HG03521 (cell line): Measurements from ENCODE around the gene TUBA1C.
"Not testable (repeated sequence)": the region's sequence is repeated elsewhere in the genome, so short reads cannot be mapped to it uniquely, and the experiment has no call there.

ENCODE experiments used
- ATAC-seq: cut with Tn5 transposase; IDR thresholded peaks from one replicate; pipeline ENCODE4 v1.9.1; 2021; ENCODE audit warnings: mild to moderate bottlenecking, moderate library complexity; ENCODE audit not compliant: unreplicated experiment

TUBA1C gene

DNA sequence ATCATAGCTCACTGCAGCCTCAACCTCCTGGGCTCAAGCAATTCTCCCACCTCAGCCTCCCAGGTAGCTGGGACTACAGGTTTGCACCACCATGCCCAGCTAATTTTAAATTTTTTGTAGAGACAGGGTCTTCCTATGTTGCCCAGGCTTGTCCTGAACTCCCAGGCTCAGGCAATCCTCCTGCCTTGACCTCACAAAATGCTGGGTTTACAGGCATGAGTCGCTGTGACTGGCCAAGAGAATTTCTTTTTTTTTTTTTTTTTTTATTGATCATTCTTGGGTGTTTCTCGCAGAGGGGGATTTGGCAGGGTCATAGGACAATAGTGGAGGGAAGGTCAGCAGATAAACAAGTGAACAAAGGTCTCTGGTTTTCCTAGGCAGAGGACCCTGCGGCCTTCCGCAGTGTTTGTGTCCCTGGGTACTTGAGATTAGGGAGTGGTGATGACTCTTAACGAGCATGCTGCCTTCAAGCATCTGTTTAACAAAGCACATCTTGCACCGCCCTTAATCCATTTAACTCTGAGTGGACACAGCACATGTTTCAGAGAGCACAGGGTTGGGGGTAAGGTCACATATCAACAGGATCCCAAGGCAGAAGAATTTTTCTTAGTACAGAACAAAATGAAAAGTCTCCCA, 18.0 kb downstream of the TUBA1C start:
- not testable (repeated sequence) for ATAC-seq

DNA sequence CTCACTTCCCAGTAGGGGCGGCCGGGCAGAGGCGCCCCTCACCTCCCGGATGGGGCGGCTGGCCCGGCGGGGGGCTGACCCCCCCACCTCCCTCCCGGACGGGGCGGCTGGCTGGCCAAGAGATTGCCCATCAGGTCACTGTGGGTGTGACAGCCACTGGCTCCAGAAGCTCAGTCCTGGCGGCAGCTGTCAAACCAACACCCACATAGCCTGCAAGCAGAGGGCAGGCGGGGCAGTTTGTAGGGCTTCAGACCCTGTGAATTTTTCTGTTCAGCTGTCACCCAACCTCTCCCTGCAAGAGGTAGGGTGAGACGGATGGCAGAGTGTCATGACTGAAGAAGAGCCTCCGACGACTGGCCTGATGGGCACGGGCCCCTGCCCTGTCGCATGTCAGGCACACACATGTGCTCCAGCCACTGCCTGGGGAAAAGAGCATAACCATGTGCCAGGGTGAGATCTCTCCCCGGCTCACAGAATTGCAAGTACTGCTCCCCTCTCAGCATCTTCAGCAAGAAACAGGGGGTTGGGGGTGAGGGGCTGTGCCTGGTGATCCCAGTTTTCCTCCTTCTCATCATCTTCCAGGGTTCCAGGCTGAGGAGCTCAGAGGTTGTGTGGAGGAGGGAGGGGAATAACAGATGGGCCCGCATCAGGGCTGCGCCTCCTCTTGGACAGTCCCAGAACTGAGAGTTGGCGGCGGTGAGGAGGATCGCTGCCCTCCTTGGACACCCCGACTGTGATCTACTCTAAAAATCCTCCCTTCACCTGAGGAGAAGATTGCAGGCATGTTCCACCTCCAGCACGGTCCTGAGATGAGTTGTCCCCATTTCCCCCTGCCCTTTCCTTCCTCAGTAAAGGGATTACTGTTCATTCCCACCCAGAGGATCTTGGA, 18.9 kb downstream of the TUBA1C start:
- no peak for ATAC-seq

DNA sequence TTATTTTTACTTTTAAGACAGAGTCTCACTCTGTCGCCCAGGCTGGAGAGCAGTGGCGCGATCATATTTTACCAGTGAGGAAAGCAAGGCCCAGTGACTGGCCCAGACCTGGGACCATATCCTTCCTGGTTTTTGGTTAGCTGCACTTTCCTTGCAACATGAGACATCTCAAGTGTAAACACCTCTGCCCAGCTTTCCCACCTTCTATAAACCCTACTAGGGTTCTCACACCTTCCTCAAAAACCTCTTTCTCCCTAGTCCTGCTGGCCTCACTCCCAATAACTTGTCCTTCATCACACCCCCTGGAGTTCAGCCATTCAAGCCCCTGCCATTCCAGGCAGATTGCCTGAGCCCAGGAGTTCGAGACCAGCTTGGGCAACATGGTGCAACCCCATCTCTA, 19.8 kb downstream of the TUBA1C start:
- ATAC-seq = no peak

DNA sequence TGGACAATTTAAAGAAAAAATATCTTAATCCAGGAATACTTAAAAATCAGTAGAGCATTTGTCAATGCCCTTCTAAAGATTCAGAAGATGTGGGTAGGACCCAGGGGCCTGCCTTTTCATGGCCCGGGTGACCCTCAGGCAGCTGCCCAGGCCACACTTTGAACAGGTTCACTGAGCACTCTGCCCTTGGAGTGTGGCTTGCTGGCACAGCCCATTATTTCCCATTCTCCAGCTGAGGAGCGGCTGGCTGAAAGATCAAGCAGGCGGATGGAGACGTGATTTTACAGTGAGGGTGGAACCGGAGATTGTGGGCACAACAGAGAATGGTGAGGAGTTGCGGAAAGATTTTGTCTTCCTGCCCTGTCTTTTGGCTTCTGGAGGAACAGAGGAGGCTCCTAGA, 23.0 kb downstream of the TUBA1C start:
- ATAC-seq = no peak

DNA sequence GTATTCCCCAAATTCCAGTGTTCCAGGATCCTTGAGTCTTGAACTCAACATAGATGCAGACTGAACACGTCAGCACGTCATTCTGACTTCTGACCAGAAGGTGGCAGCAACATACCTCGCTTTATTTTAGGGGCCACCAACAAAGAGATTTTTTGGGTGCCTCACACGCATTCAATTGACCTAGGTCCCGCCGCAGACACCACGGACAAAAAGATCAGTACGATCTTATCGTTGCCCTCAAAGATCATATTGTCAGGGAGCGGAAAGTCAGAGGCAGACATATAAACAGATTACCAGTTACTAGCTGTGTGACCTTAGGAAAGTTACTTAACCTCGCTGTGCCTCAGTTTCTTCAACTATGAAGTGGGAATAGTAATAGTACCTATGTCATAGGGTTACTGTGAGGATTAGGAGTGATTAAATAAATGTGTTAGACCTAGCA, 23.6 kb downstream of the TUBA1C start:
- no peak for ATAC-seq

DNA sequence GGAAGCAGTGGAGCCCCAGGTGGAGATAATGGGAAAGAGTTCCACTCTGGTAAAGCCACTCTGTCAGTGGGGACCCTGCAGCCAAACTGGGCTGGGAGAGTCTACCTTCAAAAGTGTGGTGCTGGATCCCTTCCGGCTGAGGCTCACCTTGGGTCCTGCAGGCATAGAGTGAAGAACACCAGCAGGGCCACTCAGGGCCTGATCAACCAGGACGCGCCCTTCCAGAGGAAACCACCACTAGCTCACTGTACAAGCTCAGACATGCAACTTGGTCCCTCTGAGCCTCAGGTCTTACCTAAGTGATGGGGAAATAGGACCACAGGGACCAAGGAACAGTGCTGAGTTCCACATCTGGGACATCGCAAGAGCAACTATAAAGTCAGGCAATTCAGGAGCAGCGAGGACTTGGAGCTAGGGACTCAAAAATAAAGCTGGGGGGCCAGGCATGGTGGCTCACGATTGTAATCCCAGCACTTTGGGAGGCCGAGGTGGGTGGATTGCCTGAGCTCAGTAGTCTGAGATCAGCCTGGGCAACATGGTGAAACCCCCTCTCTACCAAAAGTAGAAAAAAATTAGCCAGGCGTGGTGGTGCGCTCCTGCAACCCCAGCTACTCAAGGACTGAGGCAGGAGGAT, 24.2 kb downstream of the TUBA1C start:
- no peak for ATAC-seq

DNA sequence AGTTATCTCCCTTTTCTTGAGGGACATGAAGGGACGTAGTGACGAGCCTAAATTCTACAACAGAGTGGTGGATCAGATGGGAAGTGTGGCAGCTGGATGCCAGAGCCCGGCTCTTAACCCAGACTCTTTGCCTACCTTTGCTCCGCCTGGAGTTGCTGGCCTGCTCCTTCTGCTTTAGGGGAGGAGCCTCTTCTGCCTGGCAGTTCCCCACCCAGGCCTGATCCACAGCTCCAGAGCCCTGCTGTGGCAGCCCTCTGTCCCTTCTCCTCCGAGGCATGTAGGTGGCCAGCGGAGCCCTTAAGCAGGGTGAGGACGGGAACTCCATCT, 27.8 kb downstream of the TUBA1C start:
- no peak for ATAC-seq

DNA sequence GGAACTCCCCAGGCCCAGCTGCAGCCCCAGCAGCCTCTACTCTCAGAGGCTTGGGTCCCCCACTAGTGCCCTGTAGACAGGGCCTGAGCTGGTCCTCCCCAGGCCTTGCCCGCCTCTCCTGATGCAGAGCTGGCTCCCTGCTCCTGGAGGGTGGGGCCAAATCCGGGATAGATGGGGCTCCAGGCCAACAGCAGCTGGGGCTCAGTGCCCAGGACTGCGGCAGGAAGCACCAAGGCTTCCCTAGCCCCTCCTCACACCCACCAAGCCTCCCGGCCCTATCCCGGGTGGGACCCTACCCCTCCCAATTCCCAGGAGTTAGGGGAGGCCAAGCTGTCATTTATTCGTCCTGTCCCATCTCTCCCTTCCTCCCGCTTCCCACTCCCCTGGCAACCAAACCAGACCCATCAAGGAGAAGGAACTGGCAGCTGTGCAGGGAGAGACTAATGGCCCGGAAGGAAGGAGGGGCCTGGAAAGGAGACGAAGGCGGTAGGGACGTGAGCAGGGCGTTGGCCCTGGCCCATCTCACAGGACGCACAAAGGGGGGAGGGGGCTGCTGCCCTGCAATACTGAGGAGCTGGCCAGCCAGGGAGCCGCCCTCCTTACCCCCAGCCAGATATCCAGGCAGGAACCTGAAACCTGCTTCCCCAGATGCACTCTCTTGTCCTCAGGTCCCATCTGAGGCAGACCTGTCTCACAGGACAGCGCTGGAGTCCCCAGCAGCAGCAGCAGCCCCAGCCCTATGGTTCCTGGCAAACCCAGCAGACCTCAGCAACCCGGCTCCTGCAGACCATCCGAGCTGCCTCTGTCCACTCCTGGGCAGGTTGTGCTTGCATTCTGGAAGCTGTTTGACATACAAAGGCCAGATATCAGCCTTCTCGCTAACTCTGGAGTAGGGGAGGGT, 28.4 kb downstream of the TUBA1C start:
- ATAC-seq = no peak

DNA sequence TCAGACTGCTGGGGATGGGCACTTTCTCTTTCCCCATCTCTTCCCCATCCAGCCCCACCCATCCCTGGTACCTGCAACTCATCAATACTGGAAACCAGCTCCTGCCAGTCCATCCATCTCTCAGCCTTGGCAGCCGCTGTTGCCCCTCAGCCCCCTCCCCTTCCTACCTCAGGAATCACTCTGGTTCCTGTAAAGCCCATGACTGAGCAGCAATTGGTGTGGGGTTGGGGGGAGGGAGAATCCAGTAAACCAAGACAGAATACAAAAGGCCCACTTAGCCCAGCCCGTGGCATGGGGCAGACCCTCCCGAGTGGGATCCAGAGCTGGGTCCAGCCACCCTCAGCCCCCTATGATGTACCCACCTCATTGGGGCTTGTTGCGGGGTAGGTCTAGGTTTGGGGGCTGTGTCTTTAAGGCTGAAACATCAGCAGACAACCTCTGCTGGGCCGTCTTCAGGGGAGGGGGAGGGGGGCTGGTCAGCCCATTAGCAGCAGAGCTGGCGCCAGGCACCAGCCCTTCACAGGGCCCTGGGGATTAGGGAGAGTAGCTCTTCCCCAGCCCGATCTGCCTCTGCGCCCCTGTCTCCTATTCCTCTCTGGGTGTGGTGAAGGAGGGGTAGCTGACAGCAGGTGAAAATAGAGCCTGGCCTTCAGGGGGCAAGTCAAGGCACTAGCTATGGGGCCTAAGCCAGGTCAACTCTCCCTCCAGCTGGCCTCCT, 29.4 kb downstream of the TUBA1C start:
- no peak for ATAC-seq

DNA sequence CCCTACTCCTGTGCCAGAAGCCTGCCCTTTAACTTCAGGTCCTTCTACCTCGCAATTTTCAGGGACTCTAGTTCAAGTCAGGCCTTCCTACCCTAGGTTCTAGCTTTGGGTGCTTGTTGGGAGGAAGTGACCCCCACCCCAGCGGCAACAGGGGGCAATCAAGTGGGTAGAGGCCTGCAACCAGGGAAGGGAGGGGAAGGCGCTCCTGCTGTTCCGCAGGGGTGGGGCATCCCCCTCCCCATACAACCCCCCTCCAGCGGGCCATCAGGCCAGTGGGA, 29.9 kb downstream of the TUBA1C start:
- ATAC-seq = no peak

DNA sequence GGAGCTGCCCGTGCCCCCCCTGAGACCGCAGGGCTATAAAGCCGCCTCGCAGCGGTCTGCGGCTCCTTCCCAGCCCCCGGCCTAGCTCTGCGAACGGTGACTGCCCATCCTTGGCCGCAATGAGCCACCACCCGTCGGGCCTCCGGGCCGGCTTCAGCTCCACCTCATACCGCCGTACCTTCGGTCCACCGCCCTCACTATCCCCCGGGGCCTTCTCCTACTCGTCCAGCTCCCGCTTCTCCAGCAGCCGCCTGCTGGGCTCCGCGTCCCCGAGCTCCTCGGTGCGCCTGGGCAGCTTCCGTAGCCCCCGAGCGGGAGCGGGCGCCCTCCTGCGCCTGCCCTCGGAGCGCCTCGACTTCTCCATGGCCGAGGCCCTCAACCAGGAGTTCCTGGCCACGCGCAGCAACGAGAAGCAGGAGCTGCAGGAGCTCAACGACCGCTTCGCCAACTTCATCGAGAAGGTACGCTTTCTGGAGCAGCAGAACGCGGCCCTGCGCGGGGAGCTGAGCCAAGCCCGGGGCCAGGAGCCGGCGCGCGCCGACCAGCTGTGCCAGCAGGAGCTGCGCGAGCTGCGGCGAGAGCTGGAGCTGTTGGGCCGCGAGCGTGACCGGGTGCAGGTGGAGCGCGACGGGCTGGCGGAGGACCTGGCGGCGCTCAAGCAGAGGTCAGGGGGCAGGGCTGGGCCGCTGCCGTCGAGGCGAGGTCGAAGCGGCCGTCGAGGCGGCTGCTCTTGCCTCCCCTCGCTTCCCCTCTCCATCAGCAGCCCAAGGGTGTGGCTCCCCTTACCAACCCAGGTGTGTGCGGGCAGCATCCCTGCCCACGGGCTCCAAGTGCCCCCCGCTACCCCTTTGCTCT, 30.4 kb downstream of the TUBA1C start, which contains the start of gene PRPH:
Gene PRPH (plus strand): TSS at position 66 of the 855 bp plus-strand sequence. CDS start 54 bp downstream, at position 120.
- no peak for ATAC-seq

DNA sequence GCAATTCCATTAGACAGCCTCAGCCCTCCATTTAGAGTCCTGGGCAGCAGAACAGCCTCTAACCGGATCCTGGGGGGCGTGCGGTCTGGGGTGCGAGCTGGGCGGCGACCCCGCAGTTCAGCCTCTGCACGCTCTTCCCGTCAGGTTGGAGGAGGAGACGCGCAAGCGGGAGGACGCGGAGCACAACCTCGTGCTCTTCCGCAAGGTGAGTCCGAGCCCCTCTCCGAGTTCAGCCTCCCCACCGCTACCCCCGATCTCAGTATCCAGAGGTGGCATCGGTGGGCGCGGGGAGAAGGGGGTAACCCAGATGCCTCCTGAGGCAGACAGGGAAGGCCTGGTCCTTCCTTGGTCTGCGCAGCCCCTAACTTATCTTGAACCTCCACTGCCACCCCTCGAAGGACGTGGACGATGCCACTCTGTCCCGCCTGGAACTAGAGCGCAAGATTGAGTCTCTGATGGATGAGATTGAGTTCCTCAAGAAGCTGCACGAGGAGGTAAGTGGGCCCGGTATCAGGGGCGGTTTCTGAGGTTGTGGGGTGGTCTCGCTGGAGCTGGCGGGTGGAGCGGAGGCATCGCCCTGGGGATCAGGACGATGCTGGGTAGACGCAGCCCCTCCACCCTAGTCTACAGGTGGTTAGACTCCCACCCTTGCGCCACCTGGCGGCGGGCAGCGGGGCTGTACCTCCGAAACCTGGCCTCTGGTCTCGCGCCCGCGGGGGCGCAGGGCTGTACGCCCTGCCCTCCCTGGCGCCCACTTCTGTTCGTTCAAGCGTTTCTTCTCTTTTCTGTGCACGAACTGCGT, 31.4 kb downstream of the TUBA1C start:
- no peak for ATAC-seq

DNA sequence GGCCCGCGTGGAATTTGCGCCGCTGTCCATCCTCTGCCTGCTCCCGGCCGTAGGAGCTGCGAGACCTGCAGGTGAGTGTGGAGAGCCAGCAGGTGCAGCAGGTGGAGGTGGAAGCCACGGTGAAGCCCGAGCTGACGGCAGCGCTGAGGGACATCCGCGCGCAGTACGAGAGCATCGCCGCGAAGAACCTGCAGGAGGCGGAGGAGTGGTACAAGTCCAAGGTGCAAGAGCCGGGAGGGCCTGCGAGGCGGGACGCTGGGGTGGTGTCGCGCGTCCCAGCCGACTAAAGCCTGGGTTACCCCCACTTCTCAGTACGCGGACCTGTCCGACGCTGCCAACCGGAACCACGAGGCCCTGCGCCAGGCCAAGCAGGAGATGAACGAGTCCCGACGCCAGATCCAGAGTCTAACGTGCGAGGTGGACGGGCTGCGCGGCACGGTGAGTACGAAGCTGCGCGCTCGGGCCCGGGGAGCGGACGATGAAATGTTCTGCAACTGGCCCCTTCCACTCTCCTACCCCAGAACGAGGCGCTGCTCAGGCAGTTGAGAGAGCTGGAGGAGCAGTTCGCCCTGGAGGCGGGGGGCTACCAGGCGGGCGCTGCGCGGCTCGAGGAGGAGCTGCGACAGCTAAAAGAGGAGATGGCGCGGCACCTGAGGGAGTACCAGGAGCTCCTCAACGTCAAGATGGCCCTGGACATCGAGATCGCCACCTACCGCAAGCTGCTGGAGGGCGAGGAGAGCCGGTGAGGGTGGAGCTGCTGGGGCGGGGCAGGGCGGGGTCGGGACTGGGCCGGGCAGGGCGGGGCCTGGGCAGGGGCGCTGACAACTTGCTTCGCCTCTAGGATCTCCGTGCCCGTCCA, 32.2 kb downstream of the TUBA1C start:
- no peak for ATAC-seq

DNA sequence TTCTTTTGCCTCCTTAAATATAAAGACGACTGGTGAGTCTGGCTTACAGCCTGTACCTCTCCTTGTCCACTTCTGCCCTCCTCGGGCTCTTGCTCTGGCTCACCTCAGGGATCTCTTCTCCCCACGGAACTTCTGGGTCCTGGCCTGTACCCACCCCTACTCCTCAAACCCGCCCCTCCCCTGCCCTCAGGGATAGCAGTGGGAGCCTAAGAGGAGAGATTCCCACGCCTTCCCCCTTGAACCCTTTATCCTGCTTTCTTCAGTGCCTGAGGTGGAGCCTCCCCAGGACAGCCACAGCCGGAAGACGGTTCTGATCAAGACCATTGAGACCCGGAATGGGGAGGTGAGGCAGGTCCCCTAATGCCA, 32.8 kb downstream of the TUBA1C start:
- ATAC-seq = no peak

DNA sequence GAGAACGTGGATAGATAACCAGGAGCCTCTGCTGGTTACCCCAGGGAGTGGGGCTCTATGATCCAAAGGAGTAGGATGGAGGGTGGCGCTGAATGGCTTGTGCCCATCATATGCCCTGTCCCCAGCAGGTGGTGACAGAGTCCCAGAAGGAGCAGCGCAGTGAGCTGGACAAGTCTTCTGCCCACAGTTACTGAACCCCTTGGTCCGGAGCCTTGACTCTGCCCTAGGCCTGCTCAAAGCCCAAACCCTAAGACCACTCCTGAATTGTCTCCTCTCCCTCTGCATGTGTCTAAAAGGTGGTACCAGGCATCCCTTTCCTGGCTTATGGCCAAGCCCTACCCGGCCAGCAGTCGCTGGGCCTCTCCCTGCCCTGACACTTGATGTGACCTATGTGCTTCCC, 33.3 kb downstream of the TUBA1C start:
- no peak for ATAC-seq

DNA sequence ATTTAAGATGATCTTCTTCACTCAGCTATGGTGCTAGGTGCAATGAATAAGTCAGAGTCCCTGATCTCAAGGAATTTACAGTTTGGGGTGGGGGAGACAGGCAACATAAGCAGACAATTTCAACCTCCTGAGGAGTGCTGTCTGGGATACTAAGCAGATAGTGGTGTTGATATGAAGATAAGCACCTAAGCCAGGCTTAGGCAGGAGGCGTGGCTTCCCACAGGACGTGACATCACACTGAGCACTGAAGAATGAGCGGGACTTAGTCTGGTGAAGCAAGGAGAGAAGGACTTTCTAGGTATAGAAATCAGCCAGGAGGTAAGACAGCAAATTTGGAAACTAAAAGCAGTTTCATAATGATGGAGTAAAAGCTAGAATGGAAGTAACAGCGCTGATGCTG, 36.9 kb downstream of the TUBA1C start:
- no peak for ATAC-seq

DNA sequence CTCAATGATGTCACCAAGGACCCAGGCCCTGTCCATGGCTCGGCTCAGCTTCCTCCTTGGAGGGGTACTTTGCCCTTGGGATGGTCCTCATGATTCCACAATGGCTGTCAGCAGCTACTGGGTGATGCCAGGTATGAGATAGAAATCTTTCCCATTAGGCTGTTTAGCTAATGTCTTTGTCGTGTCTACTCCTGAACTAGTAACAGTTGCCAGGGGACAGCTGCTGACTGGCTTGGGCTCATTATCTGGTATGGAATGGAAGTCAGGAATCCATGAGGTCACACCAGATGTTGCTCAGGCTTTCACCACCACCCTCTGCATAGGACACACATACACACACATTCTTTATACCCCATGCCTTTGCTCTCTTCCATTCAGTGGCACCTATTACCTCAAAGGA, 39.3 kb downstream of the TUBA1C start:
- ATAC-seq = no peak
